ENCODE data around the gene IL16.

The IL16 gene

GRCh38 chr15:81296673-81297072, 100.0 kb downstream of the IL16 start:
- DNase-seq: no peak

DNA sequence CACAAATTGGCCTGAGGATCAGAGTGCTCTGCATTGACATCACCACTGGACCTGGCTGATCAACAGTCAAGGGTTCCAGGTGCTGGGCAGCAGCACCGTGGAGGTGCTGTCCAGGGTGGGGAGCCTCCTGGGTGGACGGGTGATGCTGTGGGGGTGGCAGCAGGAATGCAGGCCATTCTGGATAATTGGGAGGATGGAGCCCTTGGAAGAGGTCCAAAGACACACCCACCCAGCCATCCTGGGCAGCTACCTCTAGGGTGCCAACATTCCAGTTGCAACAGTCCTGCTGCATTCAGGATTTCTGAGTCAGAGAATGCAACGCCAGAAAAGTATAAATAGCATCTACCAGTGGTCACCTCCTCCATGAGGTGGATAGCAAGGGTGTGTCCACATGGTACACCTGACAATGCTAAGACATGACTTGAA, 100.5 kb downstream of the IL16 start:
- DNase-seq: no peak

- no peak for DNase-seq
These were observed 101.2 kb downstream of the IL16 start for GRCh38 chr15:81297603-81298575.

GRCh38 chr15:81298611-81299010, 101.9 kb downstream of the IL16 start:
- no peak for DNase-seq

DNA sequence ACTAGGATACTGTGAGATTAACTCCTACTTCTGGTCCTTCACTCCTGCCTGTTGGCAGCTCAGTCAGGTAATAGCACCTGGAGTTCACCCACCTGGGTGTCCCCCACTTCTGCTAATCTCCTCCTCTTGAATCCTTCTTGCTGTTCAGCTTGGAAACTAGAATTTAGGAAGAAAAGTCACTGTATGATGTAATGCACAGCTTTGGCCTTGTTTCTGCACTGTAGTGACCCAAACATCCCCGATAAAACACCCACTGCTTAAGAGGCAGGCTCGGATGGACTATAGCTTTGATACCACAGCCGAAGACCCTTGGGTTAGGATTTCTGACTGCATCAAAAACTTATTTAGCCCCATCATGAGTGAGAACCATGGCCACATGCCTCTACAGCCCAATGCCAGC, 102.5 kb downstream of the IL16 start:
- no peak for DNase-seq

DNA sequence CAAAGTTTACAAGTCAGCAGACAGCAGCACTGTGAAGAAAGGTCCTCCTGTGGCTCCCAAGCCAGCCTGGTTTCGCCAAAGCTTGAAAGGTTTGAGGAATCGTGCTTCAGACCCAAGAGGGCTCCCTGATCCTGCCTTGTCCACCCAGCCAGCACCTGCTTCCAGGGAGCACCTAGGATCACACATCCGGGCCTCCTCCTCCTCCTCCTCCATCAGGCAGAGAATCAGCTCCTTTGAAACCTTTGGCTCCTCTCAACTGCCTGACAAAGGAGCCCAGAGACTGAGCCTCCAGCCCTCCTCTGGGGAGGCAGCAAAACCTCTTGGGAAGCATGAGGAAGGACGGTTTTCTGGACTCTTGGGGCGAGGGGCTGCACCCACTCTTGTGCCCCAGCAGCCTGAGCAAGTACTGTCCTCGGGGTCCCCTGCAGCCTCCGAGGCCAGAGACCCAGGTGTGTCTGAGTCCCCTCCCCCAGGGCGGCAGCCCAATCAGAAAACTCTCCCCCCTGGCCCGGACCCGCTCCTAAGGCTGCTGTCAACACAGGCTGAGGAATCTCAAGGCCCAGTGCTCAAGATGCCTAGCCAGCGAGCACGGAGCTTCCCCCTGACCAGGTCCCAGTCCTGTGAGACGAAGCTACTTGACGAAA, 103.1 kb downstream of the IL16 start:
- no peak for DNase-seq

DNA sequence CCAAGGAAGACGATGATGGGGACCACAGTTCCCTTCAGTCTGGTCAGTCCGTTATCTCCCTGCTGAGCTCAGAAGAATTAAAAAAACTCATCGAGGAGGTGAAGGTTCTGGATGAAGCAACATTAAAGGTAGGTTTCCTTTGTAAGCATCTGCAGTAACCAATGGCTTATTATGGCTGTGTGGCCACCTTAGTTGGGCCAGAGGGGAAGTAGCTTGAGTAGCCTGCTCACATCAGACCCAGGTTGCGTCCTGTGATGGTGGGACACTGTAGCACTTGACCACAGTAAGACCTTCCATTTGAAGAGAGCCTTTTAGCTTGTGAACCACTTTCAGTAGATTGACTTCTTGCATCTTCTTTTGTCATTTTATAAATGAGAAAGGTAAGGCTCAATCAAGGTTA, 104.7 kb downstream of the IL16 start:
- no peak for DNase-seq

GRCh38 chr15:81301815-81302399, 105.2 kb downstream of the IL16 start:
- DNase-seq: no peak

DNA sequence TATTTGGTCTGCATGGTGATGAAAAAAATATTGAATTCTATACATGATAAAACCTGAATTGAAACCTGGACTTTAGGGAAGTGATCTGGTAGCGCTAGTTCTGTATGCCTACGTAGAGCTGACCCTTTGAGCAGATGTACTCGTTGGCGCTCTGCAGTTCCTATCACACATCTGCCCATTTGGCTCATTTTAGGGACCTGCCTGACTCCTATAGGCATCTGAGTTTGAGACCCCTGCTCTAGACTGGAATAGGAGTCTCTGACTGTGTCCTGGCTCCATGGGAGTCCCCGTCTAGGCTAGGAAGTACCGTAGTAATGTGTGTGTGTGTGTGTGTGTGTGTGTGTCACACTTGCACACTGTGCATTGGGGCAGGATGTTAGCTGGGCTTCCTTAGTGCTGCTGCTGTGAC, 106.0 kb downstream of the IL16 start:
- no peak for DNase-seq

DNA sequence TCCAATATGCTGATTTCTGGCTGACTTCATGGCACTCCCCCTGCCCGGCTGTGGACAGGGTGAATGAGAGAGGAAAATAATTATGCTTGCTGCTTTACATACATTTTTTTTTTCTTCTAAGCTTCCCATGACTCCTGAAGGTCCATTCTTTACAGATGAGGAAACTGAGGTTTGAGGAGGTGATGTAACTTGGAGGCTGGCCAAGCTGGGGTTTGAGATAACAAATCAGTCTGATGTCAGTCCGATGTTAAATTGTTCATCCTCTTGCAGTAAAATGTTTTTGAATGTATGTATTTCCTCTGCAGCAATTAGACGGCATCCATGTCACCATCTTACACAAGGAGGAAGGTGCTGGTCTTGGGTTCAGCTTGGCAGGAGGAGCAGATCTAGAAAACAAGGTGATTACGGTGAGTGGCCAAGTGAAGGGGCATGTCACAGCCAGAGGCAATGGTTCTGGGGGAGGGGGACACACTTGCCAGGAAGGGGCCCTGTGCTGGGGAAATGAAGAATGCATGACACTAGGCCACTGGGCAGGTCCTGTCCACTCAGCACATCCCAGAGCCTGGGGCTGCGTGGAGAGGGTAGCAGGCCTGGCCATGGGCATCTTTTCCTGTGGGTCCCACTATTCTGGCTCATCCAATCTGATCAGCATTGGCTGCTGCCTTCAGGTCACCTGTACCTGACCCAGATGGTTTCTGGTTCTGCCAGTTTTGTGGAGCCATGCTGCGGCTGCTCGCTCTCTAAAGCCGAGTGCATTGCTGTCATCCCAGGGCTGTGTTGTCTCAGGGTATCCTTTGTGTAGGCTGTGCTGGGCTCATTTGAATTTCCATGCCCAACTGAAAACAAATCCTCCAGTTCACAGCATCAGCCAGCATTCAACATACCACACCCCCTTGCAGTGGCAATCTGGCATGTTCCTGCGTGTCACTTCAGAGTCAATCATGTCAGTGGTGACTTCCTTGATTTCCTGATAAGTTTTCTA, 106.9 kb downstream of the IL16 start:
- DNase-seq: no peak

- DNase-seq: no peak
These were observed 107.5 kb downstream of the IL16 start for GRCh38 chr15:81304226-81304625.

DNA sequence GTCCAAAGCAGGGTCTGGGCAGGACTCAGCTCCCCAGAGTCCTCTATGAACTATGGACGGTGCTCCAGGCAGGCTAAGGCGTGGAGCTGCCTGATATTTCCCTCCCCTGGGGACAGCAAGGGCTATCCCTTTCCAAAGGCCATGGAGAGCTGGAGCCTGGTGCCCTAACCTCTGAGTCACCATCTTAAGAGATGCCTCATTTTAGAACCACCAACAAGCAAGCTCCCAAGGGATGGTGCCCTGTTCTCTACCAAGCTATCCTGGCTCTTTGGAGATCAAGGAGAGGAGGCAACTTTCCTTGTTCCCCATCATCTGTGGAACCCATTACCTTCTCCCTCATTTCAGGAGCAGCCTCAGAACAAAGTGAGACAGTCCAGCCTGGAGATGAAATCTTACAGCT, 111.6 kb downstream of the IL16 start:
- DNase-seq: no peak

GRCh38 chr15:81309647-81310450, 113.2 kb downstream of the IL16 start:
- no peak for DNase-seq

DNA sequence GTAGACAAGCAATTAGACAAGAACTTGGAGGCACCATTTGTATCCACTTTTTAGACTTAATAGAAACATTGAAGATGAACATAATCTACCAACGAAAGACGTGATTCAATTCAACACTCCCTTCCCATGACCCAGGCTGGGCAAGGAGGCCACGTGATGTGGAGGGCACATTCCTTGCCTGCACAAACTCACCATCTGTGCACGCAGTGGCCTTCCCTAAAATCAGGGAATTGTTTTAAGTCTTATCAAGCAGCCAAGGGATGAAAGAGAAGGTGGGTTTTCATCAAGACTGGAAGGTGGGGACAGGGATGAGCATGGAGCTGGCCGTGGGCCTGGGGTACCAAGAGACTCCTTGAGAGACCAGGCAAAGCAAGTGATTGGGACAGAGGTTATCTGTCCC, 113.8 kb downstream of the IL16 start:
- no peak for DNase-seq

- DNase-seq: no peak
These were observed 115.2 kb downstream of the IL16 start for GRCh38 chr15:81311752-81312464.

DNA sequence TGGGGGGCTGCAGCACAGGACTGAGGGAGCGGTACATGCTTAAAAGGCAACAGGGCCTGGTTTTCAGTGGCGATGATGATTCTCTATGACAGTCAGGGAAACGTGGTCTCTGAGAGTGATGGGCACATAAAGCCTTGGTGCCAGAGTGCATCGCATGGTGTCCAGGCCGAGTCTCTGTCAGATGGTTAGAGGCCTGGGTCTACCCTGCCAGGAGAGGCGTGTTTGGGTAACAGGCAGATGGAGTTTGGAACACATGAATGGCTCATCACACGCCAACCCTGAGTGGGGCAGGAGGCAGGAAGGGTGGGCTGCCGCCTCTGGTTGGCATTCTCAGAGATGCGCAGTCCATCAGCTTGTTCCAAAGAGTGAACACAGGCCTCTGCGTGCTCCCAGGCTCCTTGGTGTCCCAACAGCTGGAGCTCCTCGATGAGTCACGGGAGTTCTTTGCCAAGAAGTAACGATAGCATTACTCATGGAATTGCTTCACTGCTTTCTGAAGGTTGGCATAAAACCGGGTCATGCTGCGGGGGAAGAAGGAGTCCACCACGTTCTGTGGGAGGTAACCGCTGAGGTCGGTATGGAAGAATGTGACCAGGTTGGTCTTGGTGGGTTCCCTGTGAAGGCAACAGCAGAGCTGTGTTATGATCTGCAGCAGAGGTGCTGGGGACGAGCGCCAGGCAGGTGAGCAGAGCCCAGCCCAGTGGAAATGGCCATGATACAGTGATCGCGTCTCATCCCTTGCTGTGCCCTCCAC, 116.3 kb downstream of the IL16 start:
- DNase-seq: peak; percentile 48

DNA sequence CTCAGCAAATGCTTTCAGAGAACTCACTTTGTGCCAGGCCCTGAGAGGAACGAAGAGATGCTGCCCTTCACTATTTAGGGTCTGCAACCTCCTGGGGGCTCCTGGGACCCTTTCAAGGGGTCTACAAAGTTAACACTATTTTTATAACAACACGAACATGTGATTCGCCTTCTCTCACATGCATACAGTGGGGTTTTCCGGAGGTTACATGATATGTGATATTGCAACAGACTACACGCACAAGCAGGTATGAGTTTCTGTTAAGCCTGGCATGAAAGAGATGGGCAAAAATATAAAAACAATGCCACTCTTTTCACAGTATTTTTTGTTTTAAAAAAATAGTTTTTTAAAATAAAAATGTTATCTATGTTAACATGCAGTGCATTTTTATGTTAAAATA, 117.0 kb downstream of the IL16 start:
- no peak for DNase-seq

GRCh38 chr15:81314378-81314777, 117.7 kb downstream of the IL16 start:
- no peak for DNase-seq

DNA sequence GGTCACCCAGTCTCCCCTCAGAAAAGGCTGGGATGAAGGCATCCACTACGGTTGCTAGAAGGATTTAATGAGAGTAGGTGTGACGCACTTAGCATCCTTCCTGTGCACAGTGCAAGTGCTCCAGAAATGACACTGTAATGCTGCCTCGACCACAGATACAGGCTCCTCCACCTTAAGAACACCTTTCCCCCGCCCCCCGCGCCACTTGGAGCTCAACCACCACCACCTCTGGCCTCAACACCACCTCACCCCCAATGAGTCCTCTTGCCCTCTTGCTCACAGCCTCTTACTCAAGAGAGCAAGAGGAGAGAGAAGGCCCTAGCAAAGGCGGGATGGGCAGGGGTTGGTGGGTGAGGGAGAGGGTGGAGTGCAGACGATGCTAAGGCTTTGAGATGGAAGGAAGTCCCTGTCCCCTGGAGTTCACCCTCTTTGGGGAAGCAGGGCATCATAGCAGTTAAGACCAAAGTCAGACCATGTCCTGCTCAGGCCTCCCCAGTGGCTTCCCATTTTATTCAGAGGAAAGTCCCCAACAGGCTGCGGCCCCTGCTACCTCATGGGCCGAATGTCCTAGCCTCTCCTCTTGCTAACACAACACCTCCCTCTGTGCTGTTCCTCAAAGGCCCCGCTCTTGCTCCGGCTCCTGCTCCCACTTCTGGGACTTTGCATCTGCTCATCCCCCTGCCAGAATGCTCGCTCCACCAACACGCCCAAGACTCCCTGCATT, 118.9 kb downstream of the IL16 start:
- DNase-seq: no peak

- DNase-seq: no peak
These were observed 119.6 kb downstream of the IL16 start for GRCh38 chr15:81316267-81316666.
